ENCODE data around the gene CNGB1.

Gene CNGB1

DNA sequence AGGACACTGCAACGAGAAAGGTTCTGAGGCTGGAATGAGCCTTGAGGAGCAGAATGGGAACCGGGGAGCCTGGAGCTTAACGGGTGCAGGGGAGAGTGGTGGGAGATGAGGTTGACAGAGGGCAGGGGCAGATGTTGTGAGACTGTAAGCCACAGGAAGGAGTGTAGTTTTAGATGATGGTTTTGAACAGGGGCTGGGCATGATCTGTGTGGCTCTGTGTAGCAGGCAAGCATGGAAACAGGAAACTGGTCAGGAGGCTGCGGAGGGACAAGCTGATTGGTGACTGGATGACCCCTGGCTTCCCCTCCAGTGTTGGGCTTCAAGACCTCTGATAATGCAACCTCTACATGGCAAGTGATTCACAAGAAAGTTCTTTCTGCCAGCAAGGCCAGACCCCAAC is 1.4 kb upstream of the CNGB1 start:
- no peak for DNase-seq (ENCODE audit: low spot score)

DNA sequence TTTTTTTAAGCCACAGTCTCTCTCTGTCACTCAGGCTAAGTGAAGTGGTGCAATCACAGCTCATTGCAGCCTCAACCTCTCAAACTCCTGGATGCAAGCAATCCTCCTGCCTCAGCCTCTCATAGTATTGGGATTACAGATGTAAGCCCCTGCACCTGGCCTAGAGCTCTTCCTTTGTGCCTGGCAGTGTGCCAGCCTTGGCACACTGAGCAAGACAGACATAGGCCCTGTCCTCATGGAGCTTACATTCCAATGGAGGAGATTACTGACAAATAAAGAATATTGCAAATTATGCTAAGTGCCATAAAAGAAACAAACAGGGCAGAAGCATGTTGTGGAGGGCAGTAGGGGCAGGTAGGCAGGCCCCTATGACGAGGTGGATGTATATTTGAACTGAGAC is 920 bp upstream of the CNGB1 start:
- DNase-seq (ENCODE audit: low spot score) = no peak

DNA sequence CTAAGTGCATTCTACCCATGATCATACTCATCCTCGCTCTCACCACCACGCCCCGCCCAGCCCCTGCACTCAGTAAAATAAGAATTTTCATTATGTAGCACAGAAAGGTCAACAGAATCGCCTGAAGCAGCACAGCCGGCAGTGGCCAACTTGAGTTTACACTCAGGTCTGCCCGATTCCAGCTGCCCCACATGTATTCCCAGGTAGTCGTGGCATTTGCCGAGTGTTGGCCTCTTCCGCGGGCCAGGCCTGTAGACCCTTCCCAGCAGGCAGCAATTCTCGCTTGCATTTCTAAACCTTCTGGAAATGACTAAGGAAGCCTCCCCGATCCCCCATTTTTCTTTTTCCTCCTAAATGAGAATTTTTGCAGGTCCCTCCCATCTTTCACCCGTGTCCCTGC is 609 bp downstream of the CNGB1 start:
- DNase-seq (ENCODE audit: low spot score) = no peak

DNA sequence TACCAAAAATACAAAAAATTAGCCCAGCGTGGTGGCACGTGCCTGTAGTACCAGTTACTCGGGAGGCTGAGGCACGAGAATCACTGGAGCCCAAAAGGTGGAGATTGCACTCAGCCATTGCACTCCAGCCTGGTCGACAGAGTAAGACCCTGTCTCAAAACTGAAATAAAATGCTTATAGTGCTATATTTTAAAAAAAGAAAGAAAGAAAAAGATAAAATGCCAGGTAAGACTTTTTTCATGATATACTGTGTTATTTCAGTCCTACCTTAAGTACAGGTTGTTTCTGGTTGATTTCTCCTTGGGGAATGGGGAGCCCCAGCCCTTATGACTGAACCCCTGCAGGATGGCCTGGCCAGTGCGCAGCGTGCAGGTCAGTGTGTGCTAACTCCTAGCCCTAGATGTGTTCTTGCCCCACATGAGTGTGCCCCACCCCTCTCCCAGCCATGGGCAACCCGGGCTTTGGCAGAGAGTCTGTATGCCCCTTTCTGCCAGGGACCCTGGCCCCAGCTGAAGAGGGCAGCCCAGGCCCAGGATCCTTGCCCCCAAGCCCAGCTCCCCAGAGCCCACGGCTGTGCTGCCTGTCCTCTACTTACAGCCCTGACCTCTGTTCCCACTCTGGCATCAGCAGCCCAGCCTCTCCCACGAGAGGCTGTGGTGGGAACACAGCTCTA is 1.3 kb downstream of the CNGB1 start:
- DNase-seq (ENCODE audit: low spot score) = no peak

DNA sequence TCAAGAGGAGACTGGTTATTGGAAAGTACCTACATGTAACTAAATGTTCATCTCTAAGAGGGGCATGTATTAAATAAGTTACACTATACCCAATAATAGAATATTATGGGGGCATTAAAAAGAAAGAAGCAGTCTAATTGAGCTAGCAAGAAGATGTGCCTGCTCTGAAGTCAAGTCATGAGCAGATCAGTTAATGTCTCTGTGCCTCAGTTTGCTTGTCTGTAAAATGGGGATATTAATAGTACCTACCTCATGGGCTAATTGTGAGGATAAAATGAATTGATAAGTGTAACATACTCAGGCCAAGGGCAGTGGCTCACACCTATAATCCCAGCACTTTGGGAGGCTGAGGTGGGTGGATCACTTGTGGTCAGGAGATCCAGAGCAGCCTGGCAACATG is 3.0 kb downstream of the CNGB1 start:
- no peak for DNase-seq (ENCODE audit: low spot score)

DNA sequence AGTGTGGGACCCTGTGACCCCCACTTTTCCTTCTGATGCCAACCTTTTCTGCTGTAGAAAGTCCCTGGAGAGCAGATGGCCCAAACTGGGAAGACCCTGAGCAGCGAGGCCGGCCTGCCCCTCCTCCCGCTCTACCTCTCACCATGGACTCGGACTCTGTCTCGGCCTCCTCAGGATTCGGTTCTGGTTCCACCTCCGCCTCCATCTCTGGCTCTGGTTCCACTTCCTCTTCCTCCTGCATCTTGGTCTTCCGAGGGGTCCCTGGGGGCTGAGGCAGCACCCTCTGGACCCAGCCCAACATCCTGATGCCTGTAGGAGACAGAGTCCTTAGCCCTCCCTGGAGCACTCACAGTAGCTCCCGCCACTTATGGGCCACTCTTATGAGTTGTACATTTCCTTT is 3.9 kb downstream of the CNGB1 start:
- DNase-seq (ENCODE audit: low spot score) = no peak

DNA sequence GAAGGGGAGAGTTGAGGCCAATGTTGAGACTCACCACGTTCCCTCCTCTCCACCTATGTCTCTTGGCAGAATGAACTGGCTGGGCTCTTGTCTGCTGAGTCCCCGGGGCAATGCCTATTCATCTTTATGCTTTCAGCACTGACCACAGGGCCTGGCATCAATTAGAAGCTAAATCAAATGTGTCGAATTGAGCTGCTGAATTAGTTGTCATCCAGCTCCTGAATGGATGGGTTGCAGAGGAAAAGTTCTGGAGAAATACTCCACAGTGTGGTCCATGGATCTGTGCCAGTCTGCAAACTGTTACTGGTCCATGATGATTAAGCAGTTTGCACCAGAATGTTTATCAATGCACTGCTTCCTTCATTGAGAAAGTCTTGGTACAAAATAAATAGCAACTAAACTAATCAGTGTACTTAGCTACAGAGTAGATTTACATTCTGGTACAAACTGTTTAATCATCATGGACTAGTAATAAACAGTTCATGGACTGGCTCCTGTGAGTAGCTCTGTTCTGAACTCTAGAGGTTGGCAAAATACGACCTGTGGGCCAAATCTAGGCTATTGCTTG is 4.6 kb downstream of the CNGB1 start:
- no peak for DNase-seq (ENCODE audit: low spot score)

DNA sequence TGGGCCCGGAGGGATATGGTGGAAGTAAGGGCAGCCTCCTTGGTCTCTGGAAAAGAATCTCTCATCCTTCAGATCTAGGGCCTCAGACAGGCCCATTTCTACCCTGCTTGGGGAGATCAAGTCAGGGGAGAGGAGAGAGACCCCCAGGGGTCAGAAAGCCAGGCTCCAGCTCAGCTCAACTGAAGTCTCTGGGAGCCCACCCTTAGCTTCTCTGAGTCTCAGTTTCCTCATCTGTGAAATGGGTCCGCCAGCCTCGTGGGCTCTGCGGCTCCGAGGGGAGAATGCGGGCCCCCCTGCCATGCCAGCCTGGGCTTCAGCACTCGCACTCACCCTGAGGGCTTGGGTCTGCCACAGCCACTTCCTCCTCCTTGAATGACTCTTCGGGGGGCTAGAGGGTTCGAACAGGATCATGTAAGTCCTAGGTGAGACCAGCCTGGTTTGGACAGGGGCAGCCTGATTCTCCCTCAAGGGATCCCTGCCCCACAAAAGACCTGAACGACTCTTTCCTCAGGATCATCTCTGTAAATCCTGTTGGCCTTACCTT is 6.7 kb downstream of the CNGB1 start:
- DNase-seq (ENCODE audit: low spot score) = no peak

DNA sequence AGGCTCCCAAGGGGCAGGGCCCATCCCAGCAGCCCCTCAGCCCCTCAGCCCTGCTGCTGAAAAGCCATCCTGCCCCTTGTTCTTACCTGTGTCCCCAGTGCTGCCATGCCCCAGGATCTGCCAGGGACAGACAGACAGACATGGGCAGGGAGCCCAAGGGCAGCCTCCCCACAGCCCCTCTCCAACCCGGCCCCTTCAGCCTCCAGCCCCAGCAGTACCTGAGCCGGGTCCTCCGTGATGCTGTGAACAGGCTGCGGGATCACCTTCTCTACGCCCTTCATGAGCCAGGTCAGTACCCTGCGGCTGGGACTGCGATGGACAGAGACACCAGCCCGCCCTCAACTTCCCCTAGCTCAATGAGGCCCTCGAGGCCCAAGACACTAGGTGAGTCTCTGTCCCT is 8.2 kb downstream of the CNGB1 start:
- DNase-seq (ENCODE audit: low spot score) = no peak

DNA sequence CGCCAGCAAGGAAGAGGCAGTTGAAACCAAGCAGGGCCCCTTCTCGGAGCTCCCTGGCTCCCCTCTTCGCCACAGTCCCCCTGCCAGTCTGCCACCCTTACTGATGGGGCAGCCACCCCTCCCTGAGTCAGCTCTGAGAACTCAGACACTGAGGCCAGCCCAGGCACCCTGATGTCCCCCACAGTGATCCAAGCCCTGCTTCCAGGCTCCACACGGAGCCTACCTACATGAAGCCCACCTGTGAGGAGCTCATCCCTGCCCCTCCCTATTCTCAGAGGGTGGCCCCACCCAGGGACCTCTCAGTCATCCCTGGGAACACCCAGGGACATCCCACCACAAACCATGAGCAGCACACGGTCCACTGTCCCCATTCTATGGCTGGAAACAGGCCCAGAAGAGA is 8.9 kb downstream of the CNGB1 start:
- no peak for DNase-seq (ENCODE audit: low spot score)

DNA sequence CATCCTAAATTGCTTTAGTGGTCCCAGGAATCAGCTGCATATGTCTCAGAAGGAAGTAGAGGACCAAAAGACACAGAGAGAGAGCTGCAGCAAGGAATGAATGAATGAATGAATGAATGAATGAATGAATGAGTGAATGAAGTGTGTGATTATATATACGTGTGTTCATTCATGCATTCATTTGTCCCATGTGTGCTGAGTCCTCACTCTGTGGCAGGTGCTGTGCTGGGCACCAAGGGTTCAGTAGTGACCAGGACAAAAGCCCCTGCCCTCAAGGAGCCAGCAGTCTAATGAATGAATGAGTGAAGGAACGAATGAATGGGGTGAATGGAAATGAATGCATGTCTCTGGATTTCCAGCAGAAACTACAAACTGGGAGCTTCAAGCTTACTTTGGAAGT is 9.4 kb downstream of the CNGB1 start:
- no peak for DNase-seq (ENCODE audit: low spot score)

DNA sequence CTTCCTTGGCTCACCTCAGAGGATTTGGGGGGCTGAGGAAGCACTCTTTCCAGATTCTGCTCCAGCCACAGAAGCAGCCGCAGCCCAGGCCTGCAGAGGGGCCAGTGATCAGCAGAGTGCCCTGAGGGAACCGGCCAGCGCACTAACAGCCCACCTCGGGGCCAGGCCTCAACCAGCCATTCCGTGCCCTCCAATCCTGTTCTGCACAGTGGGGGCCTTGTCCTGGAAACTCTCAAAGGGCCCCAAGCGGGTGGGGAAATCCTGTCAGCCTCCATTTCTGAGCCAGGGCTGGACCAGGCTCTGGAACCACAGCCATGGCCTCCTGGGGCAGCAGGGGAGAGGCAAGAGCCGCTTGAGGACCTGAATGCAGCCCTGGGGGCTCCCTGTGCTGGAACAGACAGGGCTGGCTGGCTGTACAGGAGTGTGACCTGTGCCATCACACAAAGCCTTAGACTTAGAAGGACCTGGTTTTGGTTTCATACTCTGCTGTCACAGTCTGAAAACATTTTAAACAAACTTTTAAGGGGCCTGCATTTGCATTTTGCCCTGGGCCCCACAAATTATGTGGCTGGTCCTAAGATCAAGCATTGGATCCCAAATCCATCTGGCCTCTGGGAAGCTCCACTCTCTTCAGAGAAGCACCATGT is 10.0 kb downstream of the CNGB1 start:
- no peak for DNase-seq (ENCODE audit: low spot score)

DNA sequence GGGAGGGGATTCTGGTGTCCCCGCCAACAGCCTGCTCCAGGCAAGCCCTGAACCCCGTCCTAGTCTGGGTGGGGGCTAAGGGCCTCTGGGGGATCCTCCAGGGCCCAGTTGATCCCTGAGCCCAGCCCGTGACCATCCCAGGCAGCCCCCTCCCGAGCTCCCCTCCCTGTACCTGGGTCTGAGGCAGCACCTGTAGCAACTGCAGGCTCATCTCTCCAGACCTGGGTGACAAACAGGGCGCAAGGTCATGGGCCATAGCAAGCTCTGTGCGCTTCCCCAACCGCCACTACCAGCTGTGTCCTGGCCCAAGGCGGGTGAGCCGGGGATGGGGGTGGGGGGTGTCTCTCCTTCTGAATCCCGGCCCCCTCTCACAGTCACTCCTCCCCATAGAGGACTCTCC is 10.6 kb downstream of the CNGB1 start:
- no peak for DNase-seq (ENCODE audit: low spot score)

DNA sequence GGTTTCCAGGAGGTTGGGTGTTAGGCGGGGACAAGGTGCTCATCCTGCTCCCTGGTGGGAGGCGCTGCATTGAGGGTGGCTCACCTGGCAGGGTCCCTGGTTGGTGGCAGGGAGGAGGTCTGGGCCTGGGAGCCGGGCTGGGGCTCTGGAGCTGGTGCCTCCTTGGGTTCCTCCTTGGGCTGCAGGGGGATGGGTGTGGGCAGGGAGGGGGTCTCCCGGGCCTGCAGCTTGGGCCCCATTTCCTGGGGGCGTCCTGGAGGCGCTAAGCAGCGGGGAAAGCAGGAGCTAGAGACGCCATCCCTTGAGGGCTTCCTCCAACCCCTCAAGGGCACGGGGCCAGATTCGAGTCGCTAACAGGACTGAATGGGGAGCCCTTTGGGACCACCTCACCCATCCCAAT is 11.1 kb downstream of the CNGB1 start:
- DNase-seq (ENCODE audit: low spot score) = no peak

DNA sequence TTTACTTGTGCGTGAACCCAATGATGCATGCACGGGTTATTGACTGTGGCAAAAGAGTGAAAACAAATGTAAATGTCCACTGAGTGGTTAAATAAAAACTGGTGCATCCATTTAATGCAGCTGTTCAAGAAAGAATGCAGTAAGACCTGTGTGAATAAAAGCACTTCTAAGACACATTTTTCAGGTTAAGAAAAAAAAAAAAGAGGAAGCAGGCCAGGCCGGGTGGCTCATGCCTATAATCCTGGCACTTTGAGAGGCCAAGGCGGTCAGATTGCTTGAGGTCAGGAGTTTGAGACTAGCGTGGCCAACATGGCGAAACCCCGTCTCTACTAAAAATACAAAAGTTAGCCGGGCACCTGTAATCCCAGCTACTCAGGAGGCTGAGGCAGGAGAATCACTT is 11.8 kb downstream of the CNGB1 start:
- no peak for DNase-seq (ENCODE audit: low spot score)

DNA sequence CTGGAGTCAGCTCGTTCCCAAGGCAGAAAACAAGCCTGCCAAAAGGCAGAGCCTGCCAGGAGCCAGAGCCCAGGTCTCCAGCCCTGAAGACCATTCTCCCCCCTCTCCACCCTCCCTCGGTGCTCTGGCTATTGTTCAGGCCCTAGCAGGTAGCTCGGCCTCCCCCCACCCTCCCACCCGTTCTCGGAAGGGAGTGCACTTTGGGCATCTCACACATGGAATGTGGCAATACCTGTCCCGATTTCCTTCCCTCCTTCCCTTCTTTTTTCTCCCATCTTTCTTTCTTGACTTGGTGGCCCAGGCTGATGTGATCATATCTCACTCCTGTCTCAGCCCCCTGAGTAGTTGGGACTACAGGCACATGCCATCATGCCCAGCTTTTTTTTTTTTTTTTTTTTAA is 12.4 kb downstream of the CNGB1 start:
- DNase-seq (ENCODE audit: low spot score) = no peak

DNA sequence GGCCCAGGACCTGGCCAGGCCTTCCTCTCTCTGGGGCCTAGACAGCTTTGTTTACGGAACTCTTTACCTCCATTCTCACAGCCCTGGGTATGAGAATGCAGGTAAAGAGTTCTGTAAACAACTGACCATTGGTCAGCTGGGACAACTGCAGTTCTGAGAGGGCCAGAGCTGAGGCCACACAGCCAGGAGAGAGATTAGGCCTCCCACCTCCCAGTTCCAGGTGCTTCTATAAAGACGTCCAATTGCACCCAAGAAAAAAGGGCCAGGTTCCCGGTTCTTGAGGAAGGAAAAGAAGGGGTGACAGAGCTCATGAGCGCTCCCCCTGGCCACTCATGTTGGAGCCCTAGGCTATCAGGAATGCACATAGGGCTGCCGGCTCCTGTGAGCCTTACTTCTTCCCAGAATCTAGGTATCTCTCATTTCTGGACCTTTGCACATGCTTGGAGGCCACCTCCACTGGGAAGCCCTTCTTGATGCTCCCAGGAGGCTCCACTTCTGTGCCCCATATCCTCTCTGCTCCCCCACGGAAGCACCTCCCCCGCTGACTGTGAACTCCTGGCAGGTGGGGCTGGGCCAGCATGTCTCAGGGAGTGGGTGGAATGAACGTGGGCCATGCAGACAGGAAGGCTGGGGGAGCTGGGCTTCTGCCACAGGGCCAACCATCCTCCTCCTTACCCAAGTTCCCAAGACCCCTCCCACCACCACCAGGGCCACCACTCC is 13.1 kb downstream of the CNGB1 start:
- DNase-seq (ENCODE audit: low spot score) = no peak

DNA sequence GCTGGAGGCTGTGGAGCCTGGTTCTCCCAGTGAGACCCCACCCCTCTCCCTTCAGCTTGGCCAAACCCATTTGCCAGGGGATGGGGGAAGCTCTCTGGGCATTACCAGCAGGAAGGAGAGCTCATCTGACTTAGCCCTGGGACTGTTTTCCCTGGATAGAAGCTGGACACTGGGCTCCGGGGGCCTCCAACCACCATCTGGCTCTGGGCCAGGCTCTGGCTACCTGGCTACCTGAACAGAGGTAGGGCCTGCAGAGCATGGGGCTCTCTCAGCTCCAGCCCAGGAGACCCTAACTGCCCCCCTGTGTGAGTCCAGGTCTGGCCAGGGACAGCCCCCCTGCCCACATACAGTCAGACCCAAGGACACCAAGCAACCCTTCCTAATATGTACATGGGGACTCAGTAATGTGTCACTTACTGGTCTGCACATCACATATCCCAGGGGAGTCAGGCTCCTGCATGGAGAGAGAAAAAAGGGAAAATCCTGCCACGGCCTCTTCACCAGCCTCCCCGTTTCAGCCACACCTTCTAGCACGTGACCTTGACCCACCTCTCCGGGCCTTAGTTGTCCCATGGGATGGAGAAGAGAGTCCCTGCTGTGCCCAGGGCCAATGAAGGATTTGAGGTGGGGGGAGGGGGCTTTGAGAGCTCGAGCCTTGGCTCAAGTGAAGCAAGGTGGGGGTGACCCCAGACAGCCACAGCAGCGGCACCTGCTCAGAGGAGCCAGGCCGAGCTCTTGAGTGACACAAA is 13.8 kb downstream of the CNGB1 start:
- DNase-seq (ENCODE audit: low spot score) = no peak

DNA sequence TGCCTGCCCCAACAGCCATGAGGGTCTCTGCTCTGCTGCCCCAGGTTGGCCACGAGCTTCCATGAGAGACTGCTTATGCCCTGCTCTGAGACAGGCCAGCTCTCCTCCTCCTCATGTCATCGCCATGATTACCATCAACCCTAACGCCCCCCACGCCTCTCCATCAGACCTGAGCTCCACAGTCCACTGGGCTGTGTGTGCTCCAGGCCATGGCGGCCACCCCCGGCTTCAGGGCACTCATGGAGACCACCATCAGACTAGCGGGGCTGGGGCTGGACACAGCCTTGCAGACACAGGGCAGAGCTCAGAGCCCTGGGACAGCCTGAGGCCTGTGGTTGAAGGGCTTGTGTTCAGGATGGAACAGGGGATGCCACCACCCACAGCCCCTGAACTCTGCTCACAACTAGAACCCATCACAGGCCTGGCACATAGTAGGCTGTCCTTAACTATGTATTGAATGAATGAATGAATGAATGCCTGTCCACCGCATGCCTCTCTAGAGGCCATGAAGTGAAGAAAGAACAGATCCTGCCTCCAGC is 14.6 kb downstream of the CNGB1 start:
- no peak for DNase-seq (ENCODE audit: low spot score)

DNA sequence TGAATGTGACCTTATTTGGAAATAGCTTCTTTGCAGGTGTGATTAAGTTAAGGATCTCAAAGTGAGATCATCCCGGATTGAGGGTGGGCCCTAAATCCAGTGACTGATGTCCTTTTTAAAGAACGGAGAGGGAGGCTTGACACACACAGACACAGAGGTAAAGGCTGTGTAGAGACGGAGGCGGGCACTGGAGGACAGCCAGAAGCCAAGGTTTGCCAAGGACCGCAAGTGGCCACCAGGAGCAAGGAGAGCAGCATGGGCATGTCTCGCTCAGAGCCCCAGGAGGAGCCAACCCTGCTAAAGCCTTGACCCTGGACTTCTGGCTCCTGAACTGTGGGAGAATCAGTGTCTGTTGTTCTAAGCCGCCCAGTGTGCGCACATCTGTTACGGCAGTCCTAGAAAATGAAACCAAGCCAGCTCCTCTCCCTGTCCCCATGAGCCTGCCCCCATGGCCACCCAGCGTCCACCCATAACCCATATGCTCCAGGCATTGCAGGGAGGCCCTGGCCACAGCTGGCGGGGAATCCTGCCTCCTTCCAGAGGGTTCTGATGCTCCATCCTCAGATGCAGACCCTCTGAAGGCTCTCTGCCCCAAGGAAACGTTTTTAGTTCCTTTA is 15.2 kb downstream of the CNGB1 start:
- DNase-seq (ENCODE audit: low spot score) = no peak

DNA sequence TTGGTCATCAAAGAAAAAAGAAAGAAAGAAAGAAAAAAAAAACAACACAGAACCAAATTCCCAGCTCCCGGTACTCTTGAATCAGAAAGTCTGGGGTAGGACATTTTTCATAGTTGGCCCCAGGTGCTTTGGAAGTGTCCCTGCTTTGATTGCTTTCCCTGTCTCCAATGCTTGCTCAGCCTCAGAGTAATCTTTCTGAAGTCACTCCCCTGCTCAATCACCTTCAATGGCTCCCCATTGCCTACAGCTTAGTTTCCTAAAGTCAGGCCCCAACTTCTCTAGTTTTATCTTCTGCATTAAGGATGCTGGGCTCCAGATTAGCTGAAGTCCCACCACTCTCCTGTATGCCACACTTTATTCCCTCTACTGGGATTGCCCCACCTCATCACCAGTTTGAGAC is 17.1 kb downstream of the CNGB1 start:
- no peak for DNase-seq (ENCODE audit: low spot score)

DNA sequence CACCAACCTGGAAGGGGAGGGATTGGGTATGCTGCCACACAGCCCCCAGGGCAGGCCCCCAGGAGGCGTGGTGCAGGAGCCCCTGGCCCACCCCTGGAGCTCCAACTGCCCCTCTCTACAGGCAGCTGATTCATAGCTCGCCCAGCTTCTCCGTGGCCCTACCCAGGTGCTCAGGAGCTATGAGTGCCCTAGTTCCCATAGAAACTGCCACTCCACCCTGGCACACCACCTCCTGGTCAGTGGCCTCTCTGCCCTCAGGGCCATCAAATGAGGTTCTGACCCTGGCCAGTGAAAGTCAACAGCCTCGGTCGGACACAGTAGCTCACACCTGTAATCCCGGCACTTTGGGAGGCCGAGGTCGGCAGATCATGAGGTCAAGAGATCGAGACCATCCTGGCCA is 18.0 kb downstream of the CNGB1 start:
- DNase-seq (ENCODE audit: low spot score) = no peak

Measured in globus pallidus (tissue), 1 donor.